HepG2 (cell line): ENCODE data around the gene C20orf144. TPM values are rescaled to one million over a fixed set of nuclear protein-coding genes. Genes with fewer than 3 reads are reported as not detected.

Experiments used
- HNF4A ChIP-seq: sonication (generic); formaldehyde crosslinking; IDR thresholded peaks from 2 replicates; pipeline ENCODE4 v1.4.0; 2020; ENCODE audit warnings: missing genetic modification reagents
- HOXA3 ChIP-seq: sonication (generic); formaldehyde crosslinking; IDR thresholded peaks from 2 replicates; pipeline ENCODE4 v1.5.0; 2020; ENCODE audit warnings: missing genetic modification reagents
- HOXA5 ChIP-seq: sonication (generic); formaldehyde crosslinking; IDR thresholded peaks from 2 replicates; pipeline ENCODE4 v1.4.0; 2020; ENCODE audit warnings: missing genetic modification reagents
- KLF11 ChIP-seq: IDR thresholded peaks from 2 replicates; pipeline ENCODE4 v1.6.1; 2016; ENCODE audit warnings: missing compliant biosample characterization
- KLF16 ChIP-seq, 2 experiments: sonication (generic) in 1 of 2; formaldehyde crosslinking in 1 of 2; IDR thresholded peaks; 2 replicates each; pipeline versions ENCODE4 v1.6.1 to v1.8.0; 2016 to 2023; ENCODE audit warnings: missing genetic modification reagents in 2 of 2, missing compliant biosample characterization in 1 of 2
- MIER2 ChIP-seq: IDR thresholded peaks from 2 replicates; pipeline ENCODE4 v1.6.1; 2016; ENCODE audit warnings: missing biosample characterization, missing genetic modification reagents
- MTF1 ChIP-seq: sonication (generic); formaldehyde crosslinking; IDR thresholded peaks from 2 replicates; pipeline ENCODE4 v1.5.0; 2020; ENCODE audit warnings: missing genetic modification reagents
- NBN ChIP-seq: fragments of 450-650 bp; conservative IDR thresholded peaks from 2 replicates; pipeline ENCODE4 v1.6.1; 2017
- NPAS2 ChIP-seq: sonication (generic); formaldehyde crosslinking; IDR thresholded peaks from 2 replicates; pipeline ENCODE4 v1.8.0; 2022; ENCODE audit warnings: mild to moderate bottlenecking, missing genetic modification reagents, borderline replicate concordance
- ZBTB8A ChIP-seq: sonication (generic); formaldehyde crosslinking; IDR thresholded peaks from 2 replicates; pipeline ENCODE4 v1.4.0; 2020; ENCODE audit warnings: mild to moderate bottlenecking, low read depth, missing genetic modification reagents, borderline replicate concordance
- ZNF224 ChIP-seq: sonication (generic); formaldehyde crosslinking; IDR thresholded peaks from 2 replicates; pipeline ENCODE4 v1.5.0; 2020; ENCODE audit warnings: mild to moderate bottlenecking, missing genetic modification reagents
- ZNF572 ChIP-seq: sonication (generic); formaldehyde crosslinking; IDR thresholded peaks from 2 replicates; pipeline ENCODE4 v1.5.1; 2020; ENCODE audit warnings: mild to moderate bottlenecking, missing genetic modification reagents
- ZNF737 ChIP-seq: sonication (generic); formaldehyde crosslinking; IDR thresholded peaks from 2 replicates; pipeline ENCODE4 v1.5.0; 2020; ENCODE audit warnings: missing genetic modification reagents, mild to moderate bottlenecking, borderline replicate concordance
- ZNF746 ChIP-seq: sonication (generic); formaldehyde crosslinking; IDR thresholded peaks from 2 replicates; pipeline ENCODE4 v1.8.0; 2022; ENCODE audit warnings: mild to moderate bottlenecking, missing genetic modification reagents
- polyA plus RNA-seq, 8 experiments: library from polyadenylated mRNA; depleted of rRNA in 3 of 8; stranded (reverse) in 7 of 8; unstranded in 1 of 8; fragments of >200 nt; fragmentation: Illumina TruSeq in 4 of 8; extraction: Trizol in 4 of 8; gene quantifications; 2 replicates each; pipeline versions ENCODE4 v1.2.1 to v1.2.3, GENCODE V29; 2011 to 2016; ENCODE audit warnings: low read depth in 4 of 8, missing spikeins in 1 of 8, mixed read lengths in 1 of 8; ENCODE audit not compliant: insufficient read depth in 1 of 8
- total RNA-seq, 5 experiments: library from RNA; depleted of rRNA; stranded (reverse); fragments of >200 nt; fragmentation: Illumina TruSeq; extraction: Trizol; gene quantifications; 2 replicates each; pipeline ENCODE4 v1.2.3, GENCODE V29; 2016; ENCODE audit warnings: low read depth in 1 of 5
- TF ChIP-seq, protein P1 (sequence below): sonication (generic); formaldehyde crosslinking; IDR thresholded peaks from 2 replicates; pipeline ENCODE4 v1.8.0; 2022; ENCODE audit warnings: mild to moderate bottlenecking, missing genetic modification reagents; ENCODE audit not compliant: insufficient replicate concordance
- TF ChIP-seq, protein P2 (sequence below): sonication (generic); formaldehyde crosslinking; IDR thresholded peaks from 2 replicates; pipeline ENCODE4 v1.8.0; 2022; ENCODE audit warnings: mild to moderate bottlenecking, missing genetic modification reagents, borderline replicate concordance
- TF ChIP-seq, protein P3 (sequence below), 2 experiments: sonication (generic) in 1 of 2; formaldehyde crosslinking in 1 of 2; IDR thresholded peaks; 2 replicates each; pipeline versions ENCODE4 v1.6.1 to v1.9.0; 2014 to 2022; ENCODE audit warnings: antibody characterized with exemption in 1 of 2, borderline replicate concordance in 1 of 2, inconsistent platforms in 1 of 2, low read depth in 1 of 2, missing genetic modification reagents in 1 of 2
- TF ChIP-seq, protein P4 (sequence below): sonication (generic); formaldehyde crosslinking; conservative IDR thresholded peaks from 2 replicates; pipeline ENCODE4 v1.4.0; 2020; ENCODE audit warnings: missing genetic modification reagents

Gene C20orf144
- total and polyA plus RNA-seq, 2 of the 13 experiments (the other 11 are each of a cell fraction or from before 2014, with no cell fraction given), result 0.09 to 0.16 TPM

DNA sequence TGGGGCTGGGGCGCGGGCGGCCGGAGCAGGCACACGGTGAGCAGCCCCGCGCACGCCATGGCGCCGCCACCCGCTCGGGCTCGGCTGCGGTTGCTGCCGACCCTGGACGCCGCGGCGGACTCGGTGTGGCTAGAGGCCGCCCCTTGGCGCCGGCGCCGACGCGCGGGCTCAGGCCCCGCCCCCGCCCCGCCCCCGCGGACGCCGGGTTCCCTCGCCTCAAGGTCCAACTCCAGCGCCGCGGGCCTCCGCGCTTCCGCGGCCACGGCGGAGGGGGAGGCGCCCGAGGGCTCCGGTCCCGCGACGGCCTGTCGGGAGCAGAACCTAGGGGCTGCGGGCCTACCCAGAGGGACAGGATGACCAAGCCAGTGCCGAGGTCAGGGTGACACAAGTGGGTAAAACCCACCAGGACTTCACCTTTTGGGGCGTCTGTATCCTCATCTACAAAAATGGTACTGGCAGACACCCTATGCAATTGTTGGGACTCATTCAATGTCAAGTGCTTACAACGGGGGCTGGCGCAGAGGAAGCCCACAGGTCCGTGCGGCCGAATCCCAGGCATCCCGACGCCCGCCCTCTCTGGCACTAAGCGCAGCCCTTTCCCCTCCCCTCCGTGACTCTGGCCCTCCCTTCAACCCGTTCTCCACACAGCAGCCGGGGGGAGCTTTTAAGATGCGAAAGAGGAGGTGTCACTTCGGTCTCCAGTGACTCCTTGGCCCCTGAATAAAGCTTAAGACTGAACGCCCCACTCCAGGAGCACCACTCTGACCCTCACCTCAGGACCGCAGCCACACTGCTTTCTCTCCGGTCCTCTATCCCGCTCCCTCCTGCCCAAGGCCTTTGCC lies 12.4 kb downstream of the C20orf144 start, which contains the start of gene NECAB3 (continued):
- TF ChIP-seq, protein P1, sequence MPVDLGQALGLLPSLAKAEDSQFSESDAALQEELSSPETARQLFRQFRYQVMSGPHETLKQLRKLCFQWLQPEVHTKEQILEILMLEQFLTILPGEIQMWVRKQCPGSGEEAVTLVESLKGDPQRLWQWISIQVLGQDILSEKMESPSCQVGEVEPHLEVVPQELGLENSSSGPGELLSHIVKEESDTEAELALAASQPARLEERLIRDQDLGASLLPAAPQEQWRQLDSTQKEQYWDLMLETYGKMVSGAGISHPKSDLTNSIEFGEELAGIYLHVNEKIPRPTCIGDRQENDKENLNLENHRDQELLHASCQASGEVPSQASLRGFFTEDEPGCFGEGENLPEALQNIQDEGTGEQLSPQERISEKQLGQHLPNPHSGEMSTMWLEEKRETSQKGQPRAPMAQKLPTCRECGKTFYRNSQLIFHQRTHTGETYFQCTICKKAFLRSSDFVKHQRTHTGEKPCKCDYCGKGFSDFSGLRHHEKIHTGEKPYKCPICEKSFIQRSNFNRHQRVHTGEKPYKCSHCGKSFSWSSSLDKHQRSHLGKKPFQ (CRISPR knock-in tag), result peak; percentile 81
- TF ChIP-seq HNF4A (CRISPR knock-in tag) (peak; percentile 66), MIER2 (CRISPR knock-in tag) (0 out of 2 replicates have a peak, but pooled peaks have one; percentile 55), KLF16 (CRISPR knock-in tag; IDR thresholded peaks at IDR 0.05) (peak in 1 of 2 experiments; percentile 71; a peak in 2 of 4 replicates), NBN (no peak), HOXA5 (peak; percentile 89), ZBTB8A (CRISPR knock-in tag) (0 out of 2 replicates have a peak, but pooled peaks have one; percentile 66), ZNF572 (CRISPR knock-in tag) (peak; percentile 71), ZNF224 (CRISPR knock-in tag) (peak; percentile 94), NPAS2 (CRISPR knock-in tag) (0 out of 2 replicates have a peak, but pooled peaks have one; percentile 49), ZNF737 (CRISPR knock-in tag) (no peak; the same call in 1 of the 2 replicates), KLF11 (CRISPR knock-in tag) (no peak), MTF1 (CRISPR knock-in tag) (no peak; the same call in 1 of the 2 replicates), ZNF746 (CRISPR knock-in tag) (peak; percentile 94), HOXA3 (peak; percentile 91)
- TF ChIP-seq, protein P2, sequence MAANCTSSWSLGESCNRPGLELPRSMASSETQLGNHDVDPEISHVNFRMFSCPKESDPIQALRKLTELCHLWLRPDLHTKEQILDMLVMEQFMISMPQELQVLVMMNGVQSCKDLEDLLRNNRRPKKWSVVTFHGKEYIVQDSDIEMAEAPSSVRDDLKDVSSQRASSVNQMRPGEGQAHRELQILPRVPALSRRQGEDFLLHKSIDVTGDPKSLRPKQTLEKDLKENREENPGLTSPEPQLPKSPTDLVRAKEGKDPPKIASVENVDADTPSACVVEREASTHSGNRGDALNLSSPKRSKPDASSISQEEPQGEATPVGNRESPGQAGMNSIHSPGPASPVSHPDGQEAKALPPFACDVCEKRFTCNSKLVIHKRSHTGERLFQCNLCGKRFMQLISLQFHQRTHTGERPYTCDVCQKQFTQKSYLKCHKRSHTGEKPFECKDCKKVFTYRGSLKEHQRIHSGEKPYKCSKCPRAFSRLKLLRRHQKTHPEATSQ (CRISPR knock-in tag), result no peak
- TF ChIP-seq, protein P3, sequence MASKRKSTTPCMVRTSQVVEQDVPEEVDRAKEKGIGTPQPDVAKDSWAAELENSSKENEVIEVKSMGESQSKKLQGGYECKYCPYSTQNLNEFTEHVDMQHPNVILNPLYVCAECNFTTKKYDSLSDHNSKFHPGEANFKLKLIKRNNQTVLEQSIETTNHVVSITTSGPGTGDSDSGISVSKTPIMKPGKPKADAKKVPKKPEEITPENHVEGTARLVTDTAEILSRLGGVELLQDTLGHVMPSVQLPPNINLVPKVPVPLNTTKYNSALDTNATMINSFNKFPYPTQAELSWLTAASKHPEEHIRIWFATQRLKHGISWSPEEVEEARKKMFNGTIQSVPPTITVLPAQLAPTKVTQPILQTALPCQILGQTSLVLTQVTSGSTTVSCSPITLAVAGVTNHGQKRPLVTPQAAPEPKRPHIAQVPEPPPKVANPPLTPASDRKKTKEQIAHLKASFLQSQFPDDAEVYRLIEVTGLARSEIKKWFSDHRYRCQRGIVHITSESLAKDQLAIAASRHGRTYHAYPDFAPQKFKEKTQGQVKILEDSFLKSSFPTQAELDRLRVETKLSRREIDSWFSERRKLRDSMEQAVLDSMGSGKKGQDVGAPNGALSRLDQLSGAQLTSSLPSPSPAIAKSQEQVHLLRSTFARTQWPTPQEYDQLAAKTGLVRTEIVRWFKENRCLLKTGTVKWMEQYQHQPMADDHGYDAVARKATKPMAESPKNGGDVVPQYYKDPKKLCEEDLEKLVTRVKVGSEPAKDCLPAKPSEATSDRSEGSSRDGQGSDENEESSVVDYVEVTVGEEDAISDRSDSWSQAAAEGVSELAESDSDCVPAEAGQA (IDR thresholded peaks at IDR 0.05; ENCODE audit: low read depth), result no peak
- TF ChIP-seq, protein P3 (CRISPR knock-in tag; IDR thresholded peaks at IDR 0.05; ENCODE audit: borderline replicate concordance), result peak; percentile 94
- TF ChIP-seq, protein P4, sequence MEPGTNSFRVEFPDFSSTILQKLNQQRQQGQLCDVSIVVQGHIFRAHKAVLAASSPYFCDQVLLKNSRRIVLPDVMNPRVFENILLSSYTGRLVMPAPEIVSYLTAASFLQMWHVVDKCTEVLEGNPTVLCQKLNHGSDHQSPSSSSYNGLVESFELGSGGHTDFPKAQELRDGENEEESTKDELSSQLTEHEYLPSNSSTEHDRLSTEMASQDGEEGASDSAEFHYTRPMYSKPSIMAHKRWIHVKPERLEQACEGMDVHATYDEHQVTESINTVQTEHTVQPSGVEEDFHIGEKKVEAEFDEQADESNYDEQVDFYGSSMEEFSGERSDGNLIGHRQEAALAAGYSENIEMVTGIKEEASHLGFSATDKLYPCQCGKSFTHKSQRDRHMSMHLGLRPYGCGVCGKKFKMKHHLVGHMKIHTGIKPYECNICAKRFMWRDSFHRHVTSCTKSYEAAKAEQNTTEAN (CRISPR knock-in tag), result peak; percentile 82
